T-helper 1 cell (primary cell): ENCODE measurements around the gene ZFTA.
"Not testable (repeated sequence)": the region's sequence is repeated elsewhere in the genome, so short reads cannot be mapped to it uniquely, and the experiment has no call there.

Experiments
- DNase-seq, 5 donors: peaks; one replicate each; pipeline ENCODE4 v3.0.0-alpha.2; 2012 to 2020

Gene ZFTA

DNA sequence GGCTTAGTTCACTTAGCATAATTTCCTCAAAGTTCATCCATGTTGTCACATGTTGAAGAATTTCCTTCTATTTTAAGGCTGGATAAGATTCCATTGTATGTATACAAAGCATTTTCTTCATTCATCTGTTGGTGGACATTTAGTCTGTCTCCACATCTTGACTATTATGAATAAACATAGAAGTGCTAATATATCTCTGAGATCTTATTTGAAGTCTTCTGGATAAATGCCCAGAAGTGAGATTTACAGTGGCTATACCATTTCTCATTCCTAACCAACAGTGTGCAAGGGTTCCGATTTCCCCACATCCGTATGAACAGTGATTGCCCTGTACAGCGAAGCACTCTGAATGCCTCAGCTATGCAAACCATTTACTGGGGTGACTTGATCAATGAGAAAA, 6.6 kb upstream of the ZFTA start:
- DNase-seq = no peak

DNA sequence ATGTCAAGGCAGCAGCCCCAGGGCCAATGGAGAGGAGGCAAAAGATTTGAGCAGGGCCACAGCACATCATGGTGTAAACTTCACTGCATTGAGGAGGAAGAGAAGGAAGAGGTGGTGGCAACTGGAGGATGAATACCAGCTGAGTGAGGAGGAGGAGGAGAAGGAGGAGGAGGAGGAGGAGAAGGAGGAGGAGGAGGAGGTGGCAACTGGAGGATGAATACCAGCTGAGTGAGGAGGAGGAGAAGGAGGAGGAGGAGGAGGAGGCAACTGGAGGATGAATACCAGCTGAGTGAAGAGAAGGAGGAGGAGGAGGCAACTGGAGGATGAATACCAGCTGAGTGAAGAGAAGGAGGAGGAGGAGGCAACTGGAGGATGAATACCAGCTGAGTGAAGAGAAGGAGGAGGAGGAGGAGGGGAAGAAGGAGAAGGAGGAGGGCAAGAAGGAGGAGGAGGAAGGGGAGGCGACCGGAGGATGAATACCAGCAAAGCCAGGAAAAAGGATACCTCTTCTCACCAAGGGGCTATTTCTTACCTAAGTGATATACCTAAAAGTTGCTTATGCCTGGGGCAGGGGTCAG, 3.3 kb upstream of the ZFTA start:
- not testable (repeated sequence) for DNase-seq

DNA sequence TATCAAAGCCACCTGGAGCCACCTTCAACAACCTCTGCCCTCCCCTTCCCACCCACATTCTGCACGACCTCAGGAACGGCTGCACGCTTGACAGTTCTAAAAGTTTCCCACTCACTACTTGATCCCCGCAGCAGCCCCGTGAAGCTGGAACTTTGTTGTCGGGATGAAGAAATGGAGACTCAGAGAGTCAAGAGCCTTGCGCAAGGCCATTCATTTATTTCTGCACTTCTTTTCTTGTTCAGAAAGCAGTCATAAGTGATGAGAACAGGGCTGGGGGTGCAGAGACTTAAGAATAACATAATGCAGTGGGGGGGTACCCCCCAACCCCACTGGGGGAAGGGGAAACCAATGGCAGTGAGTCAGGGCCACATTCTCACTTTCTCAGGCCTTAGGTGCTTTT, 2.2 kb upstream of the ZFTA start:
- DNase-seq = no peak

DNA sequence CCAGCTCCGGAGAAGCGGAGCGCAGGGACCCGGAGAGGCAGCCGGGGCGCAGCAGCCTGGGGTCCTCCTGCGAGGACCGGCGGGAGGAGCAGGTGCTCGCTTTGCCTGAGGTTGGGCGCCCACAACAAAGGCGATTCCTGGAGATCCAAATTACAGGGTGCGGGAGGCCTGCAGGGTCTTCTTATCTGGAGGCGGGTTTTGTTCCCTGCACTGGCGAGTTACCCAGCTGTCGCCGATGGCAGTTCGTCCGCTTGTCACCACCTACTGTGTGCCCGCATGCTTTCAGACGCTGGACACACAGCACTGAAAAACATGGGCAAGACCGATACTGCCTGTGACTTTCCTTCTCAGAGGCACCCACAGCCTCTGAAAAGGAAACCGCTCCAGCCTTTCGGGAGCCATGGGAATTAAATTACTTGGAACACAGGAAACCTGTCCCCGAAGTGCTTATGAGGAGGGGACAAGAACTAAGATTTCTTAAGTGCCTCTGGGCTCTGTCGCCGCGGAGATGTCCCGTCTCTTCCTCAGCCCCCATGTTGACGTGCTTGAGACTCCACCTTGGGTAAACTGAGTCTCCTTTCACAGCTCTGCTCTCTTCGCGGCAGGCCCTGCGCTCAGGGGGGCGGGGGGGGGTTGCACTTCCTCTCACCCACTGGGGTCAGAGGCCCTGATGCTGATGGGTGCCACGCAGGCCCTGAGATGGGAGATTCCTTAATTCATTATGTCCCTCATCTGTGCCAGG, 1.3 kb upstream of the ZFTA start:
- DNase-seq = no peak

DNA sequence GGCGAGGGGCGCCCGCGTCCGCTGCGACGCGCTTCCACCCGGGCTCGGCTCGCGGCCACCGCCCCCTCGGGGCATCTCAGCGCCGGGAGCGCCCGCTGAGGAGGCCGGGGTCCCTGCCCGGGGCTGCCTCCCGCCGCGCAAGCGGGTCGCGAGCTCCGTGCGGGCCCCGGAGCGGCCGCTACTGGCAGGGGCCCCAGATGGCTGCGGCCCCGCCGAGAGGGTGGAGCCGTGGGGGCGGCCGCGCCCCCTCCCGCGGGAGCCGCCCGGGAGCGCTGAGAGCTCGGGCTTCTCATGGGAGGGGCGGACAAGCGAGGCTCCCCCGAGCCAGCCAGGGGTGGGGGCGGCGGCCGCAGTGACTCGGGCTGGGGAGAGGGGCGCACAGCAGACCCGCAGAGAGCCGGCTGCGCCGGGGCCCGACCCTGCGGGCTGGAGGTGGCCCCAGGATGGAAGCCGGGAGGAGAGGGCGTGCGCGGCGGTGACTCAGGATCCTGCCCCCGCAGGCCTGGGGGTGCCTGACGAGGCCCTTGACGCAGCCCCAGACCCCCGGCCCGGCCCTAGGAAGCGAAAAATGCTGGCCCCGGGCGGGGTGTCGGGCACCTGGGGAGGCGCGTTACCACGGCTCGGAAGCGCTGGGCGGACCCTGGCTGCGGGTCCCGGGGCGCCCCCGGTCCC, 603 bp upstream of the ZFTA start:
- peak in 2 of 5 donors; percentile 15 to 29 for DNase-seq

DNA sequence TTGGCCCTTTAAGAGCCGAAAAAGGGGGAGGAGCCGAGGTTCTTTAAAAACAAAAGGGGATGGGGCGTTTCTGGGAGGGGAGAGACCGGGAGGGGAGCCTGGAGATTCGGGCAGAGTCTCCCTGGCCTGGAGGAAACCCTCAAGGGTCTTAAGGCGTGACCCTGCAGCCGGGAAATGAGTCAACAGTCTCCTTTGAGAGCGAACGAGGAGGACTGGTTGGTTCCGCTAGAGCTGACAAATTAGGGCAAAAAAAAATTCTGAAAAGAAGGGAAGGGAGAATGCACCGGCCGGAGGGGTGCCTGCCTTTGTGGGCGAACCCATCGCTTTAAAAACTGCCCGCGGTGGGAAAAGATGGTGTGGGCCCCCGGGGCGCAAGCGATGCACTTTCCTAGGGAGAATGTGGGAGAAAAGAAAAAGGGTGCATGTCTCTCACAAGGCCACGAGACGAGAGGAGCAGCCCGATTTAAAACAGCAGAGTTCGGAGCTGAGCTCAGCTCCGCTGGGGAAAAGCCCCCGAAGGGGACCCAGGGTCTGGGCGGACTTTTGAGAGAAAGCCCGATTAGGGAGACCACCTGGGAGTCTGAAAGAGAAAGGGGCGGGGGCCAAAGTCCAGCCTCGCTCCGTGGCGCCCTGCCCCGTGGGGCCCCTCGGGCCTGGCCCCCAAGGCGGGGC, 874 bp downstream of the ZFTA start:
- peak in 3 of 5 donors; percentile 21 to 45 (median 37) for DNase-seq

DNA sequence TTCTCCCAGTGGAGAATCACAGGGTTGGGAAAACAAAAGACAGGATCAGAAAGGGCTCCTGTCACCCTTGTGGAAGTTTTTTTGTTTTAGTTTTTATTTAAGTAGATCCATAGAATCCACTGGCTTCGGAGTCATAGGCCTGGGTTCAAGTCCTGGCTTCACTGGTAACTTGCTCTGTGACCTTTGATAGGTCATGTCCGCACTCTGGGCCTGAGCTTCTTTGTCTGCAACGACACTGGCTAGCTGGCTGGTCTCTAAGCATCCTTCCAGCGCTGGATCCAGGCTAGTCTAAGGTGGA, 1.4 kb downstream of the ZFTA start:
- DNase-seq = no peak

DNA sequence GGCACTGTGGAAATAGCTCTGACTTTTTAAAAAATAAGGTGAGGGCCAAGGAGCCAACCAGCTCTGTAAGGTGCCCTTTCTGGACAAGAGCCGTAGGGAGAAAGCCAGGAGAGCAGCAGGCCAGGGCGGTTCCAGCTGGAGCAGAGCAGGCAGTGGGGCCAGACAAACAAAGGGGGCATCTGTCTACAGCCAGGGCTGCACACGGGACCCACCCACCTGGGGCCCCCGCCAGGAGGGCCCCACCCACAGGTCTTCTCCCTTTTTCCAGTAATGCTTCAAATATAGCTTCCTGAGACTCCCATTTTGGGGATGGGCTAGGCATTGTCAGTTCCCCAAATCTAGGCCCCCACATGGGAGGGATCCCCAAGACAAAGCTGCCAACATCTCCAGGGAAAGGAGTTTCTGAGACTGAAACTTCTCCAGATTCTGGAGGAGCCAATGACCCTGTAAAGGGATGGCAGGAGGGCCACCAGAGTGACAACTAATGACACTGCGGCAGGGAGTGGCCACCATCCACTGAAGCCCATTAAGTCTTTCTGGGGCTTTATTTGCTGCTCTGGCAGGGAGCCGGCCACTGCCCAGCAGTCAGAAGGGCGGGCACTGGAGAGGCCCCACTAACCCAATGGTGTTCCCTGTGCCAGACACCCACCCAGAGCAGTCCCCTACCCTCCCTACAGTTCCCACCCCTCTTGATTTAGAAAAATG, 1.9 kb downstream of the ZFTA start:
- DNase-seq = no peak

DNA sequence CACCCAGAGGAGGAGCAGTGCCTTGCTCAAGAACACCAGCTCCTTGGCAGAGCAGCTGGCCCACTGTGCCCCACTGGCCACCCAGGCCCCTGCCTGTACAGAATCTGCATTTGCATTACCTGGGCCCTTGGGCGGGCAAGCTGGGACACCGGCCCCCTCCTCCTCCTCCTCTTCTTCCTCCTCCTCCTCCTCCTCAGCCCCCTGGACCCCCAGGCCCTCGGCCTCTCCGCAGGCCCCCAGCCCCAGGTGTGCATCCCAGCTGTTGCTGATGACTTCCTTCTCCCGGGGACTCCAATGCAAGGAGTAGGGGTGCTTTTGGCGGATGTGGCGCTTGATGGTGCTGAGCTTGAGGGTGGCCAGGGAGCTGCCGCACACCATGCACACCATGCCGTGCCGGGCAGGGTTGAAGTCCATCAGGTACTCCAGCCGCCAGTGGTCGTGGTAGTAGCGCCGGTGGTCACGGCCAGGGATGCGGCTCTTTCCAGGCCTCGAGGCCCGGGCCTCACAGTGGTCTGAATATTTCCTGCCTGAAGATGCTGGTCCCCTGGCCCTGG, 2.8 kb downstream of the ZFTA start:
- DNase-seq = no peak

DNA sequence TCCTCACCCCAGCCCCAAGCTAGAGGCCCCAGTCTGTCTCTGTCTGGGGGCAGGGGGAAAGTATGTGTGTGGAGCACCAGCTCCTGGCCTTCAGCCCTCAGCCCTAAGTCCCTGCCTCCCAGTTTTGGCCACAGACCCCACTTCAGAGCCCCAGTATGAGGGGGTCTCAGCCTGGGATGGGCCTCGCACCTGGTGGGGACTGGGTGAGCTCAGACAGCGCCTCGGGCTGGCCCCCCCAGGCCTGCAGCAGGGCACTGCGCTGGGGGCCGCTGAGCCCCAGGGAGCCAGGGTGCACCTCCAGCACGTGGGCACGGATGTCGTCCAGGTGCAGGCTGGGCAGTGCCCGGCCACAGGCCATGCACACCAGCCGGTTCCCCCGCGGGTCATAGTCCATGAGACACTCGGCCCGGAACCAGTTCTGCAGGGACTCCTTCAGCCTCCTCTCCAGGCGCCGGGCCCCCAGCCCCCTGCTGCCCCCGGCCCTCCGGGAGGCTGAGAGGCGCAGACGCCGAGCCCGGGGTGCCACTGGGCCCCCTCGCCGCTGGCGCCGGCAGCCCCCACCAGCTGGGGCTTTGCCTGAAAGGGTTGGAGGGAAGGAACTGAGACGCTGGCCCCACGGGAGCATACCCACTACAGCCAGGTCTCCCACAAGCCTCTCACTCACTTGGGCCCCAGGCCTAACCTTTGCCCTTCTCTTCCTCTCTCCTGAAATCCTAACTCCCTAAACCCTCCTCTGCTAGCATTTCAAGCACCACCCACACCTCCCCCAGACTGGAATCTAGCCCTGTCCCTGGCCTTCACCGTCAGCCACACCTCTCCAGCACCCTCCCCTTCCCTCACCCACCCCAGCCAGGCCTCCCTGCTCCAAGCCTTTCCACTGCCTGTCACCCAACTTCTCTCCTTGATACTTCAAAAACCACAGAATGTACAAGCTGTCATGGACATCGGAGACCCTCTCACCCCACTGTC, 3.6 kb downstream of the ZFTA start:
- DNase-seq = no peak

DNA sequence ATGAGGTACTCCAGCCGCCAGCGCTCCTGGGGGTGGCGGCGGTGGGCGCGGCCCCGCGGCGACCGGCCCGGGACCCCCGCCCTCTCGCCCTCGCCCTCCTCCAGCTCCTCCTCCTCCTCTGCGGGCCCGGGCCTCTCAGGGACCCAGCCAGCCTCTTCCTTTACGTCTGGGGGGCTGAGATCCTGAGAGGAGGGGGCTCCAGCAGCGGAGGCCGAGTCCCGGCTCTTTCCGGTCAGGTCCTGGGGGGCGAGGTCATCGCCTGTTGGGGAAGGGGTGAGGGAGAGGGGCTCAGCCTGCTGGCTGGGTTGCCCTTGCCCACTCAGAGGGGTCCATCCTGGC, 4.3 kb downstream of the ZFTA start:
- no peak for DNase-seq

DNA sequence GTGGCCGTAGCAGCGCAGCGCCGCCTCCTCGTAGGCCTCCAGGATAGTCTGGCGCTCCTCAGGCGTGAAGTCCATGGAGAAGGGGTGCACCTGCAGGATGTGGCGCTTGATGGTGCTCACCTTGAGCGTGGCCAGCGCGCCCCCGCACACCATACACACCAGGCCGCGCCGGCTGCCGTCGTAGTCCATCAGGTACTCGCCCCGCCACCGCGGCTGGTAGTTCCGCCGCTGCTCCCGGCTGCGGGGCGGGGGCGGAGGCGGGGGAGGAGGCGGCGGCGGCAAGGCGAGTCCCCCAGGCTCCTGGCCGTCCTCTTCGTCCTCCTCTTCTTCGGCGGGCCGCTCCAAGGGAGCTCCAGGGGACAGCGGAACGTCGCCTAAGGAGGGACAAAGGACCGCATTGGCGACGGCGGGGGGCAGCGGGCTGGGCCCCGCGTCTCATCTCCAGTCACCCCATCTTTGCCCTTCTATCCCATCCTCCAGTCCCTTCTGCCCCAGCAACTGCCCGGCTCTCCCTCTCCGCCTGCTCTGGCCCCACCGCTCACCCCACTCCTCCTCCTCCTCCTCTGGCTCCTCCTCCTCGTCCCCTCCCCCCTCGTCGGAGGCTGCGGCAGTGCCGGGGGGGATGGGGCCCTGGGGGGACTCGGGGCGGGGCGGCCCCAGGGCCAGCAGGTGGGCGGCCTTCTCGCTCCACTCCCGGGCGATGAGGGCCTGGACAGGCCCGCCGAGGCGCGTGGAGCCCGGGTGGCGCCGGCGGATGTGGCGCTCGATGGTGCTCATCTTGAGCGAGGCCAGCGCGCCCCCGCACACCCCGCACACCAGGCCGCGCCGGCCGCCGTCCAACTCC, 4.9 kb downstream of the ZFTA start:
- DNase-seq = no peak

DNA sequence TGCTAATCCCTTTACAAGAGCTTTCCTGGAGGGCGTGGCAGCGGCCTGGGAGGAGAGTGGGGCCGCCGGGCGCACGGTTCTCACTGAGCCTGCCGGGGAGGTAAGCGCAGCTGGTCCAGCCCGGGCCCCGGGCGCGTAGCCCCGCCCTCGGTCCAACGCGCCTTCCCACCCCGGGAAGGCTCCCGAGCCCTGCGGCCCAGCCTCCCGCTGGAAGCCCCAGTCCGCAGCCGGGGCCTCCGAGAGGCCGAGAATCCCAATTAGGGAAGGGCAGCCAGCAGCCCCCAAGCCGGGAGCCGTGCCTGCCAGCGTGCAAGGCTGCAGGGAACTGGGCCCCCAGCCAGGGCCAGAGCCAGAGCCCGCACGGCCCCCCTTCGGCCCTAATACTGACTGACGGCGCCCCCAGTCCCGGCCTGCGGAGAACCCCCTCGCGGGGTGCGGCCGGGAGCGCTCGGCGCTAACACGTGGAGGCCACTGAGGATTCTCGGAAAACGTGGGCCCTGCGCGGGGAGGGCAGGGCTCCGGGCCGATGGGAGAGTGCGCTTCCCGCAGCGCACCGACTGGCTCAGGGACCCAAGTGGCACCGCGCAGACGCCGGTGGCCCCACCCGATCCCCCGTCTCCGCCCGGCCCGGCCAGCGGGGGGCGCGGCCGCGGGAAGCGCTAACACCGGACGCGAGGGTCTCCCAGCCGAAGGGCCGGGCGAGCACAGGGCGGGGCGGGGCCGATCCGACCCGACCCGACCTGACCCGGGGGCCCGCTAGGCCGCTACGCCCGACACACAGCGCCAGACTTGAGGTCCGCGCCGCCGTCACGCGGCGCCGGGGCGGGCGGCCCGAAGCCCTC, 5.7 kb downstream of the ZFTA start:
- no peak for DNase-seq

DNA sequence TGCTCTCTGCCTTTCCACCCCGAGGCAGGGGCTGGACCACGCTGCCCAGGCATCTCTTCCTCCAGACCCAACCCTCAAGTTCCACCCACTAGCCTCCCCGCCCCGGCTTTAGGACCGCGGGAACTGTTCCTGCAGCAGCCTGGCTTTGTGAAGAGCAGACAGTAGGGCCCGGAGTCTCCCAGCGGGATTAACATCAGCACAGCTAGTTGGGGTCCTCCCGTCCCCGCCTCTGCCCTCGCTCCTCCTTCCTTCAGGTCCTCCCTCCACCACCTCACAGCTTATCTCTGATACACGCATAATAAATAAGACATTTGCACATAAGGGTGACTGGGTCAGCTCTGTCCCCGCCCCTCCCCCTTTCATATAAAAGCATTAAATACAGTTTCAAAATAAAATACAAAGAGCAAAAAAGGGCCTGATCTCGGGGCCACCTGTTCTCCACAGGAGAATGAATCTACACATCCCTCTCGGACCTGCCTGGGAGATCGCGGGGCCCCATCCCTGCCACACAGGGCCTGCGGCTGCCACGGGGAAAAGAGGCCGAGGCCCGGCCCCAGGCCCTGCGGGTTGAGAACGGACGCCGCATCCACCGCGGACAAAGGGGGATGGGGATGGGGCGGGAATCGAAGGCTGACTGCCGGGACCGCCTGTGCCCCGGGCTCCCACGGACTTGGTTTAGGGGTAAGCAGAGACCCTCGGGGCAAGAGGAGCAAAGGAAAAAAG, 6.5 kb downstream of the ZFTA start:
- no peak for DNase-seq

DNA sequence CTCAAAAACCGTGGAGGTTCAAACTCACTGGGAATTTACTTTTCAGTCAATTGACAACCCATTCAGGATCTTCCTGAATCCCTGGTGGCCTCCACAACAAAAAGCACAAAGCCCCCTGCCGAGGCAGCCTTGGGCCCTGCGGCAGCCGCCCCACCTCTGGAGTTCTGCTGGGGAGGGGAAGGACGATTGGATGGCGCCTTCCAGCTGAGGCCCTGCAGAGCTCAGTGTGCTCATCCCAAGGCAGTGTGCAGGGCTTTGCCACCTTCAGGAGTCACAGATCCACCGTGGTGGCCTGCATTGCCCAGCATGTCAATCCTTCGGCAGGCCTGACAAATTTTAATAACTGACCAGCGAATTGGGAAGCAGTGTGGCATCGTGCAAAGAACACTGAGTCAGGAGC, 7.4 kb downstream of the ZFTA start:
- DNase-seq = no peak

DNA sequence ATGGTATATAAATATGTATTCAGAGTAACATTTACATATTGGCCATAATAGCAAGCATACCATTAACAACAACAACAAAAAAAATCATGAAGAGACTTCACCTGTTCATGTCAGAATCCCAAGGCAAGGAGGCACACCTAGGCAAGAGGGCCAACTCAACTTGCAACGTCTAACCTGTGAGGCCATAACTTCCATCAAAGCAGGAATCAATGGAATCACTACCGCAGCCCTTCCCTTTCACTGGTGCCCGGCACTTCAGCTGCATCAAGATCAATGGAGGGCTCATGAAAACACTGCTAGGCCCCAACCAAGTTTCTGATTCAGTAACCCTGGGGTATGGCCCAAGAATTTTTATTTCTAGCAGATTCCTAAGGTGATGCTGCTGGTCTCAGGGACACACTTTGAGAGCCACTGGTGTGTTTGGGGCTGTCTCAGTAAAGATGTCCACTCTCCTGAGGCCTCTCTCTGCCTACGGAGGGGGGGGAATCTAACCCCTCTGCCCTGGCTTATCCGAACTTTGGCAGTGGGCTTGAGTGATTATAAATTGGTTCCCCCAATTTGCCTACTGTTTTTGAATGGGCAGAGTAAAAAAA, 8.0 kb downstream of the ZFTA start:
- DNase-seq = no peak

DNA sequence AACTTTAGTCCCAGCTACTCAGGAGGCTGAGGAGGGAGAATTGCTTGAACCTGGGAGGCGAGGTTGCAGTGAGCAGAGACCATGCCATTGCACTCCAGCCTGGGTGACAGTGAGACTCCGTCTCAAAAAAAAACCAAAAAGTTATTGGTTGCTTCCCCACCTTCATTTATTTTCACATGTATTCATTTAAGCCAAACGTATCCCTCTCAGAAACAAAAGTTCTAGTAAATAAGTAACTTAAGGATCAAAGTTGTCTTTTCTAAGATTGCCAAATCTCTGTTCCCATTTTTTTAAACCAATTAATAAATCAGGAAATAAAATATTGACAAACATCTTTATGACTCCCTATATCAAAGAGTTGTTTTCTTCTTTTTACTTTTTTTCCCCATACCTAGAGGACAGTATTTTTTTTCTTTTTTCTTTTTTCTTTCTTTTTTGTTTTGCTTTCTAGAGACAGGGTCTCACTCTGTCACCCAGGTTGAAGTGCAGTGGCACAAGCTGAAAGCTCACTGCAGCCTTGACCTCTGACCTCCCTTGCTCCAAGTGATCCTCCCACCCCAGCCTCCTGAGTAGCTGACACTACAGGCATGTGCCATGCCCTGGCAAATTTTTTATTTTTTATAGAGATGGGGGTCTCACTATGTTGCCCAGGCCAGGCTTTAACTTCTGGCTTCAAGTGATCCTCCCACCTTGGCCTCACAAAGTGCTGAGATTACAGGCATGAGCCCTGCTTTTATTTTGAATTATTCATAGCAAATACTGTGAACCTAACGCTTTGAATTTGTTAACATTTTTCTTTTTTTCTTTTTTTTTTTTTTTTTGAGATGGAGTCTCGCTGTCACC, 11.4 kb downstream of the ZFTA start:
- no peak for DNase-seq

DNA sequence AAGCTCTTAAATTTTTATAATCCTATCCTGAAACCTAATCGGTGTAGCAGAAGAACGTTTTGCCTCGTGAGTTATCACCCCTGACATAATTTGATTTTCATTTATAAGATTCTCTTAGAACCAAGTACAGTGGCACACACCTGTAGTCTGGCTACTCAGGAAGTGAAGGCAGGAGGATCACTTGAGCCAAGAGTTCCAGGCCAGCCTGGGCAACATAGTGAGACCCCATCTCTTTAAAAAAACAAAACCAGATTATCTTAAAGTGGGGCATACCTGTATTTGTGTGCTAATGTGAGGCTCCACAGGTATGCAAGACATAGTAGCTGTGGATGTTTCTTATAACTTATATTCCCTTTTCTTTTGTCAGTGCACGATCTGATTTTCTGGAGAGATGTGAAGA, 19.0 kb downstream of the ZFTA start:
- DNase-seq = no peak
